ENCODE results near the gene LIMA1. TPM values are rescaled to one million over a fixed set of nuclear protein-coding genes. Genes with fewer than 3 reads are reported as not detected.
"Not testable (repeated sequence)": the region's sequence is repeated elsewhere in the genome, so short reads cannot be mapped to it uniquely, and the experiment has no call there.

LIMA1 gene
- 53.9 TPM for total RNA-seq

- peak; percentile 99 for ATAC-seq
Measured at GRCh38 chr12:50283229-50283923, at the start of gene LIMA1. TSS of gene LIMA1 (minus strand) at chr12:50283520. CDS start at chr12:50248751, 34,769 bp downstream.

GRCh38 chr12:50331745-50332144, 48.4 kb upstream of the LIMA1 start:
- ATAC-seq, result no peak

- ATAC-seq, result not testable (repeated sequence)
Measured at GRCh38 chr12:50328664-50329063, 45.3 kb upstream of the LIMA1 start.

GRCh38 chr12:50326590-50327284, 43.4 kb upstream of the LIMA1 start:
- ATAC-seq, result peak; percentile 76

GRCh38 chr12:50325890-50326391, 42.6 kb upstream of the LIMA1 start:
- ATAC-seq, result peak; percentile 82

- not testable (repeated sequence) for ATAC-seq
Measured at GRCh38 chr12:50324770-50325169, 41.5 kb upstream of the LIMA1 start.

- ATAC-seq, result not testable (repeated sequence)
Measured at GRCh38 chr12:50324077-50324476, 40.8 kb upstream of the LIMA1 start.

GRCh38 chr12:50322206-50322605, 38.9 kb upstream of the LIMA1 start:
- no peak for ATAC-seq

- no peak for ATAC-seq
Measured at GRCh38 chr12:50317203-50317602, 33.9 kb upstream of the LIMA1 start.

GRCh38 chr12:50315803-50316202, 32.5 kb upstream of the LIMA1 start:
- no peak for ATAC-seq

- ATAC-seq, result no peak
Measured at GRCh38 chr12:50314636-50315312, 31.5 kb upstream of the LIMA1 start.

- not testable (repeated sequence) for ATAC-seq
Measured at GRCh38 chr12:50313971-50314370, 30.7 kb upstream of the LIMA1 start.

GRCh38 chr12:50313256-50313931, 30.1 kb upstream of the LIMA1 start:
- peak; percentile 56 for ATAC-seq

GRCh38 chr12:50311858-50312609, 28.7 kb upstream of the LIMA1 start:
- ATAC-seq, result peak; percentile 48

GRCh38 chr12:50309950-50310349, 26.6 kb upstream of the LIMA1 start:
- no peak for ATAC-seq

- ATAC-seq, result no peak
Measured at GRCh38 chr12:50302686-50303085, 19.4 kb upstream of the LIMA1 start.

GRCh38 chr12:50297996-50298395, 14.7 kb upstream of the LIMA1 start:
- peak; percentile 92 for ATAC-seq

- no peak for ATAC-seq
Measured at GRCh38 chr12:50297027-50297426, 13.7 kb upstream of the LIMA1 start.

- no peak for ATAC-seq
Measured at GRCh38 chr12:50296554-50296953, 13.2 kb upstream of the LIMA1 start.

GRCh38 chr12:50291377-50291776, 8.1 kb upstream of the LIMA1 start:
- no peak for ATAC-seq

- ATAC-seq, result not testable (repeated sequence)
Measured at GRCh38 chr12:50290692-50291091, 7.4 kb upstream of the LIMA1 start.

- ATAC-seq, result no peak
Measured at GRCh38 chr12:50287271-50287670, 4.0 kb upstream of the LIMA1 start.
